CD4-positive, alpha-beta T cell treated with Interleukin-21 for 1 hour (primary cell): ENCODE measurements around the gene DIAPH2.
"Not testable (repeated sequence)": the region's sequence is repeated elsewhere in the genome, so short reads cannot be mapped to it uniquely, and the experiment has no call there.

Experiments used
- DNase-seq: peaks from one replicate; pipeline ENCODE4 v3.0.0-alpha.2; 2020

The DIAPH2 gene

GRCh38 chrX:96684339-96685209 is at the start of gene DIAPH2:
Gene DIAPH2 (plus strand): TSS chrX:96684842.
- DNase-seq: peak; percentile 80

- no peak for DNase-seq
Observed at GRCh38 chrX:96650023-96650422, 34.6 kb upstream of the DIAPH2 start.

- no peak for DNase-seq
Observed at GRCh38 chrX:96655947-96656623, 28.6 kb upstream of the DIAPH2 start.

GRCh38 chrX:96682516-96682915 is 2.1 kb upstream of the DIAPH2 start:
- peak; percentile 27 for DNase-seq

- DNase-seq: no peak
Observed at GRCh38 chrX:96683997-96684338, 674 bp upstream of the DIAPH2 start.

- DNase-seq: peak; percentile 43
Observed at GRCh38 chrX:96685210-96686099, 813 bp downstream of the DIAPH2 start.

GRCh38 chrX:96687776-96688175 is 3.1 kb downstream of the DIAPH2 start:
- no peak for DNase-seq

GRCh38 chrX:96688789-96689188 is 4.1 kb downstream of the DIAPH2 start:
- no peak for DNase-seq

- DNase-seq: no peak
Observed at GRCh38 chrX:96689991-96690390, 5.3 kb downstream of the DIAPH2 start.

- no peak for DNase-seq
Observed at GRCh38 chrX:96692454-96692853, 7.8 kb downstream of the DIAPH2 start.

GRCh38 chrX:96692890-96693289 is 8.2 kb downstream of the DIAPH2 start:
- DNase-seq: no peak

GRCh38 chrX:96693407-96693806 is 8.8 kb downstream of the DIAPH2 start:
- DNase-seq: no peak

- DNase-seq: no peak
Observed at GRCh38 chrX:96696462-96696861, 11.8 kb downstream of the DIAPH2 start.

- DNase-seq: no peak
Observed at GRCh38 chrX:96700625-96701024, 16.0 kb downstream of the DIAPH2 start.

GRCh38 chrX:96703379-96703778 is 18.7 kb downstream of the DIAPH2 start:
- no peak for DNase-seq

- no peak for DNase-seq
Observed at GRCh38 chrX:96703816-96704215, 19.2 kb downstream of the DIAPH2 start.

- DNase-seq: no peak
Observed at GRCh38 chrX:96704629-96705028, 20.0 kb downstream of the DIAPH2 start.

GRCh38 chrX:96705905-96706304 is 21.3 kb downstream of the DIAPH2 start:
- no peak for DNase-seq

GRCh38 chrX:96707804-96708203 is 23.2 kb downstream of the DIAPH2 start:
- no peak for DNase-seq

GRCh38 chrX:96710031-96710430 is 25.4 kb downstream of the DIAPH2 start:
- no peak for DNase-seq

- DNase-seq: no peak
Observed at GRCh38 chrX:96713303-96713702, 28.7 kb downstream of the DIAPH2 start.

- DNase-seq: not testable (repeated sequence)
Observed at GRCh38 chrX:96714393-96714792, 29.8 kb downstream of the DIAPH2 start.

GRCh38 chrX:96715481-96715880 is 30.8 kb downstream of the DIAPH2 start:
- no peak for DNase-seq
